GM10266 (cell line): ENCODE measurements around the gene GALNT2.

ENCODE experiments used
- DNase-seq: peaks from one replicate; pipeline ENCODE4 v3.0.0; 2012; ENCODE audit errors: extremely low spot score
- CTCF ChIP-seq: IDR thresholded peaks from 2 replicates; pipeline ENCODE4 v1.5.1; 2012; ENCODE audit warnings: mild to moderate bottlenecking, low read depth; ENCODE audit not compliant: control insufficient read depth, insufficient read depth; ENCODE audit errors: missing control alignments

Gene GALNT2

GRCh38 chr1:230226814-230227213 is 159.8 kb downstream of the GALNT2 start:
- TF ChIP-seq CTCF = no peak
- DNase-seq = no peak

GRCh38 chr1:230228236-230228897 is 161.3 kb downstream of the GALNT2 start:
- TF ChIP-seq CTCF = no peak

GRCh38 chr1:230230273-230230672 is 163.2 kb downstream of the GALNT2 start:
- TF ChIP-seq CTCF = no peak
- no peak for DNase-seq

More at GRCh38 chr1:230228236-230228897, 161.3 kb downstream of the GALNT2 start:
- no peak for DNase-seq

GRCh38 chr1:230230948-230231773 is 164.1 kb downstream of the GALNT2 start:
- no peak for TF ChIP-seq CTCF
- no peak for DNase-seq

GRCh38 chr1:230231774-230232145 is 164.7 kb downstream of the GALNT2 start:
- DNase-seq = no peak
- TF ChIP-seq CTCF = no peak

- no peak for TF ChIP-seq CTCF
- DNase-seq = no peak
Observed at GRCh38 chr1:230232371-230232771, 165.3 kb downstream of the GALNT2 start.

- DNase-seq = no peak
- no peak for TF ChIP-seq CTCF
Observed at GRCh38 chr1:230233786-230234185, 166.7 kb downstream of the GALNT2 start.
